Mesenchymal stem cell (in vitro differentiated cells and primary cell): ENCODE results near the gene EME1.

Experiments
- DNase-seq: peaks from one replicate; pipeline ENCODE4 v3.0.0-alpha.2; 2013
- H2AFZ ChIP-seq: one replicate; pipeline ENCODE4 v1.6.1; 2013; ENCODE audit warnings: low read depth, mild to moderate bottlenecking, control low read depth, inconsistent platforms, low read length, moderate library complexity
- H2AK5ac ChIP-seq: 2 replicates; pipeline ENCODE4 v1.6.1; 2013; ENCODE audit warnings: low read length, moderate library complexity, mild to moderate bottlenecking, inconsistent platforms; ENCODE audit not compliant: severe bottlenecking
- H2BK120ac ChIP-seq: one replicate; pipeline ENCODE4 v1.6.1; 2013; ENCODE audit warnings: low read depth, mild to moderate bottlenecking, inconsistent platforms, low read length, moderate library complexity
- H2BK12ac ChIP-seq, 2 experiments: one replicate each; pipeline ENCODE4 v1.6.1; 2013; ENCODE audit warnings: inconsistent platforms in 2 of 2, low read length in 2 of 2, mild to moderate bottlenecking in 2 of 2, moderate library complexity in 2 of 2, control low read depth in 1 of 2
- H2BK15ac ChIP-seq: one replicate; pipeline ENCODE4 v1.6.1; 2013; ENCODE audit warnings: mild to moderate bottlenecking, low read depth, inconsistent platforms; ENCODE audit not compliant: poor library complexity, severe bottlenecking
- H2BK5ac ChIP-seq: 2 replicates; pipeline ENCODE4 v1.6.1; 2013; ENCODE audit warnings: low read depth, mild to moderate bottlenecking, low read length, control low read depth, inconsistent platforms; ENCODE audit not compliant: poor library complexity, severe bottlenecking
- H3K14ac ChIP-seq, 2 experiments: one replicate each; pipeline ENCODE4 v1.6.1; 2013; ENCODE audit warnings: inconsistent platforms in 2 of 2, low read length in 2 of 2, control low read depth in 1 of 2, mild to moderate bottlenecking in 1 of 2, moderate library complexity in 1 of 2
- H3K18ac ChIP-seq, 2 experiments: one replicate each; pipeline ENCODE4 v1.6.1; 2013; ENCODE audit warnings: inconsistent platforms in 2 of 2, low read length in 2 of 2, control low read depth in 1 of 2, low read depth in 1 of 2, mild to moderate bottlenecking in 1 of 2
- H3K23ac ChIP-seq, 2 experiments: one replicate each; pipeline ENCODE4 v1.6.1; 2013; ENCODE audit warnings: inconsistent platforms in 2 of 2, low read length in 2 of 2, mild to moderate bottlenecking in 2 of 2, moderate library complexity in 2 of 2, control low read depth in 1 of 2
- H3K27ac ChIP-seq: 2 replicates; pipeline ENCODE4 v1.5.1; 2013; ENCODE audit warnings: mild to moderate bottlenecking, moderate library complexity, low read length, control low read depth, inconsistent platforms; ENCODE audit not compliant: poor library complexity, severe bottlenecking
- H3K27me3 ChIP-seq, 2 experiments: 2 replicates each; pipeline versions ENCODE4 v1.6.1 to v1.7.0; 2013; ENCODE audit warnings: low read length in 2 of 2, mild to moderate bottlenecking in 2 of 2, moderate library complexity in 2 of 2, control low read depth in 1 of 2, inconsistent platforms in 1 of 2; ENCODE audit not compliant: control insufficient read depth in 1 of 2, insufficient read depth in 1 of 2
- H3K36me3 ChIP-seq, 2 experiments: 2 replicates each; pipeline versions ENCODE4 v1.6.1 to v1.7.0; 2013; ENCODE audit warnings: low read length in 2 of 2, control low read depth in 1 of 2, inconsistent platforms in 1 of 2, low read depth in 1 of 2, mild to moderate bottlenecking in 1 of 2; ENCODE audit not compliant: insufficient read depth in 2 of 2, control insufficient read depth in 1 of 2
- H3K4ac ChIP-seq, 2 experiments: one replicate each; pipeline ENCODE4 v1.6.1; 2013; ENCODE audit warnings: inconsistent platforms in 2 of 2, low read length in 2 of 2, mild to moderate bottlenecking in 2 of 2, moderate library complexity in 2 of 2, control low read depth in 1 of 2, low read depth in 1 of 2
- H3K4me1 ChIP-seq: 2 replicates; pipeline ENCODE4 v1.6.1; 2013; ENCODE audit warnings: low read depth, low read length, control low read depth; ENCODE audit not compliant: control insufficient read depth, insufficient read depth
- H3K4me2 ChIP-seq: 2 replicates; pipeline ENCODE4 v1.6.1; 2013; ENCODE audit warnings: low read length, mild to moderate bottlenecking, inconsistent platforms; ENCODE audit not compliant: poor library complexity, severe bottlenecking
- H3K4me3 ChIP-seq, 2 experiments: 2 replicates each; pipeline versions ENCODE4 v1.5.1 to v1.7.0; 2013; ENCODE audit warnings: low read length in 2 of 2, mild to moderate bottlenecking in 2 of 2, control low read depth in 1 of 2, low read depth in 1 of 2; ENCODE audit not compliant: insufficient read depth in 1 of 2
- H3K79me1 ChIP-seq: replicated peaks from 2 replicates; pipeline ENCODE4 v1.6.1; 2013; ENCODE audit warnings: mild to moderate bottlenecking, control low read depth, low read length, inconsistent platforms; ENCODE audit not compliant: poor library complexity, severe bottlenecking
- H3K9ac ChIP-seq: 2 replicates; pipeline ENCODE4 v1.7.0; 2013; ENCODE audit warnings: mild to moderate bottlenecking, low read length, moderate library complexity
- H3K9me3 ChIP-seq: 2 replicates; pipeline ENCODE4 v1.7.0; 2013; ENCODE audit warnings: mild to moderate bottlenecking, low read length; ENCODE audit not compliant: control insufficient read depth
- H4K8ac ChIP-seq: one replicate; pipeline ENCODE4 v1.6.1; 2013; ENCODE audit warnings: inconsistent platforms, mild to moderate bottlenecking, low read length, moderate library complexity
- H4K91ac ChIP-seq: one replicate; pipeline ENCODE4 v1.6.1; 2013; ENCODE audit warnings: mild to moderate bottlenecking, low read length, inconsistent platforms
- WGBS: methylation state at CpG from one replicate; pipeline ENCODE4 v1.1.7; 2013; ENCODE audit warnings: mixed read lengths; 5-methylcytosine and 5-hydroxymethylcytosine counted together

Gene EME1

DNA sequence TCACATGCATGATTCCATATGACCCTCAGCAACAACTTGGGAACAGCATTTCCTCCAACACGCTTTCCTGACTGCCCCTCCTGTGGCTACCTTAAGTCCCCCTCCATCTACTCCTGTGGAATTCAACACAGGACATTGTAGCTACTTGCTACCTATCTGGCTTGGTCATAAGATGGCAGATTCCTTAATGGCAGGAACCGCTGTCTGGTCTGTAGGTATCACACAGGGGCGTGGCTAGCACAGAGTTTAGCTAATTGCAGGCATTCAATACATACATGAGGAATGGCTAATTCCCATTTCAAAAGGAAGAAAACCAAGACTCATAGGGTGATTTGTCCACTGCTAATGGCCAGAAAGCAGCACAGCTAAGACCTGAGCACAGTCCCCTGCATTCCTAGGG lies 15.7 kb downstream of the EME1 start:
- H2BK5ac ChIP-seq: no peak overlapping the region
- DNase-seq: no peak
- H4K91ac ChIP-seq: no peak overlapping the region
- no peak overlapping the region for H2AFZ ChIP-seq
- H2AK5ac ChIP-seq: no peak overlapping the region
- no peak overlapping the region for H3K4me2 ChIP-seq
- H4K8ac ChIP-seq: no peak overlapping the region
- no peak overlapping the region for H2BK12ac ChIP-seq
- no peaks in the 10 kb centered on the region for H3K9me3 ChIP-seq
- no peak overlapping the region for H3K27ac ChIP-seq
- no peak overlapping the region for H3K9ac ChIP-seq
- no peak overlapping the region for H2BK15ac ChIP-seq
- H3K27me3 ChIP-seq: no peaks in the 10 kb centered on the region
- H3K4me3 ChIP-seq: no peak overlapping the region
- no peak overlapping the region for H2BK120ac ChIP-seq
- peaks cover 4% of the 10 kb centered on the region for H3K4me1 ChIP-seq
- H3K14ac ChIP-seq: no peak overlapping the region
- peak overlapping the region in 1 of 2 experiments; percentile 54 for H3K23ac ChIP-seq
- H3K4ac ChIP-seq: no peak overlapping the region
- 95% methylated on average over 3 of the region's 3 CpGs for WGBS
- H3K36me3 ChIP-seq: peaks cover 74 to 98% of the 10 kb centered on the region in 2 experiments
- H3K18ac ChIP-seq: no peak overlapping the region
- H3K79me1 ChIP-seq: peaks cover 30% of the 10 kb centered on the region

DNA sequence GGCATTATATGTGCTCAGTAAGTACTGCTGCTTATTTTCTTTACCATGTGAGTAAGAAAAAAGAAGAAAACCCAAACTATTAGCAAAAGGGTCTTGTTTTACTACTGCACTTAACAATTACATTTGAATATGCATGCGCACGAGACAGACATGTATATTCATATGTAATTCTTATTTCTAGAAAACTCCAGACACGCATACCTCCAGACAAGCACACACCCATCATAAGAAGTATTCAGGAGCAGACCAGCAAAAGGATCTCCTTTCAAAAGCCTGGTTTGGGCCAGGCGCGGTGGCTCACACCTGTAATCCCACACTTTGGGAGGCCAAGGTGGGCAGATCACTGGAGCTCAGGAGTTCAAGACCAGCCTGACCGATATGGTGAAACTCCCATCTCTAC lies 16.5 kb downstream of the EME1 start:
- Histone ChIP-seq H2BK12ac (no peak overlapping the region), H2BK15ac (no peak overlapping the region), H3K27me3 (no peaks in the 10 kb centered on the region), H2BK5ac (no peak overlapping the region), H3K18ac (no peak overlapping the region), H3K9ac (no peak overlapping the region), H3K79me1 (peaks cover 31% of the 10 kb centered on the region), H3K4ac (no peak overlapping the region), H3K4me1 (peaks cover 4% of the 10 kb centered on the region), H3K14ac (no peak overlapping the region), H2AK5ac (no peak overlapping the region), H2BK120ac (no peak overlapping the region), H3K36me3 (peaks cover 70 to 98% of the 10 kb centered on the region in 2 experiments), H4K8ac (no peak overlapping the region), H3K27ac (no peak overlapping the region), H2AFZ (no peak overlapping the region), H3K4me3 (no peak overlapping the region), H3K9me3 (no peaks in the 10 kb centered on the region), H3K4me2 (no peak overlapping the region), H3K23ac (no peak overlapping the region), H4K91ac (no peak overlapping the region)
- over 99% methylated on average over 6 of the region's 6 CpGs for WGBS
- DNase-seq: no peak

DNA sequence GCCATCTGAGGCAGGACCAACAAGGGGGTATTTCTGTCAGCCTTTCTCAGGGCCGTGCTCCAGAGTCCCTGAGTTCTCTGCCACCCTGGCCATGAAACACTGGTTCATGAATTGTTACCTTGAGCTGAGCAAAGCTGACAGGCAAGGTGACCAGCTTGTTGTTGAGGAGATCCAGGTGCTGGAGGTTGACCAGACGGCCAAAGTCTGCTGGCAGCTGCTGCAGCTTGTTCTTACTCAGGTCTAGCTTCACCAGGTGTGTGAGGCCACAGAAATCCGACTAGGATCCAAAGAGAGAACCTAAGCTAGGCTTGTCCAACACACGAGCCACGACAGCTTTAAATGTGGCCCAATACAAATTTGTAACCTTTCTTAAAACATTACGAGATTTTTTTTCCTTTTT lies 19.6 kb downstream of the EME1 start:
- Histone ChIP-seq H3K9ac (no peak overlapping the region), H3K4me3 (no peak overlapping the region), H3K18ac (no peak overlapping the region), H3K4me2 (no peak overlapping the region), H2AFZ (no peak overlapping the region), H3K27ac (no peak overlapping the region), H4K8ac (no peak overlapping the region), H3K36me3 (peaks cover 56 to 74% of the 10 kb centered on the region in 2 experiments), H2BK120ac (no peak overlapping the region), H4K91ac (no peak overlapping the region), H3K14ac (no peak overlapping the region), H2BK12ac (no peak overlapping the region), H2AK5ac (no peak overlapping the region), H2BK15ac (no peak overlapping the region), H3K9me3 (no peaks in the 10 kb centered on the region), H3K23ac (no peak overlapping the region), H2BK5ac (no peak overlapping the region), H3K79me1 (peaks cover 26% of the 10 kb centered on the region), H3K4ac (no peak overlapping the region), H3K4me1 (peaks cover 10% of the 10 kb centered on the region), H3K27me3 (no peaks in the 10 kb centered on the region)
- no peak for DNase-seq
- 97% methylated on average over 6 of the region's 6 CpGs for WGBS

DNA sequence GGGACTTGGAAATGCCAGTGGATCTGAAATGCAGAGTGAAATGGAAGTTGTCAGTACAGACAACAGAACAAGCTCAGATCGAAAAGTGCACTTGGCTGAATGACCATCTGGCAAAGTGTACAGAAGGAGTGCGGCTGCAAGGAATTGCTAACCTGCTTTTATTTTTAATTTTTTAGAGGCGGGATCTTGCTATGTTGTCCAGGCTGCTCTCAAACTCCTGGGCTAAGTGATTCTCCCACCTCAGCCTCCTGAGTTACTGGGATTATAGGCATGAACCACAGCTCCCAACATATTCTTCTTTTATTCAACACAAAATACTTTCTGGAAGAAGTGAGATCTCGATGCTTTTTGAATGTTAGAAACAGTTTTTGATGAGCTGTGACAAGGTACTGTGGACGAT lies 20.7 kb downstream of the EME1 start:
- 95% methylated on average over 5 of the region's 5 CpGs for WGBS
- Histone ChIP-seq H2BK12ac (no peak overlapping the region), H3K79me1 (peaks cover 19% of the 10 kb centered on the region), H3K36me3 (peaks cover 45 to 63% of the 10 kb centered on the region in 2 experiments), H2BK15ac (no peak overlapping the region), H3K9ac (no peak overlapping the region), H3K4me2 (no peak overlapping the region), H3K4ac (no peak overlapping the region), H4K91ac (no peak overlapping the region), H3K4me1 (peaks cover 10% of the 10 kb centered on the region), H3K27ac (no peak overlapping the region), H3K4me3 (no peak overlapping the region), H2AFZ (no peak overlapping the region), H2BK5ac (no peak overlapping the region), H4K8ac (no peak overlapping the region), H3K14ac (no peak overlapping the region), H2AK5ac (no peak overlapping the region), H3K9me3 (no peaks in the 10 kb centered on the region), H2BK120ac (no peak overlapping the region), H3K18ac (no peak overlapping the region), H3K27me3 (no peaks in the 10 kb centered on the region), H3K23ac (no peak overlapping the region)
- DNase-seq: no peak
